H1 (cell line): Measurements from ENCODE around the gene TRIM5. TPM values are rescaled to one million over a fixed set of nuclear protein-coding genes. Genes with fewer than 3 reads are reported as not detected.

Experiments
- CTCF ChIA-PET: fragments of 300-600 bp; sonication (Branson Sonifier 250); formaldehyde crosslinking; loops from one replicate; lab custom pipeline; 2021; ENCODE audit not compliant: partially characterized antibody; lab: Charles Lee
- POLR2A ChIA-PET: fragments of 300-600 bp; sonication (Branson Sonifier 250); formaldehyde crosslinking; loops from one replicate; lab custom pipeline; 2021; ENCODE audit warnings: inconsistent platforms; ENCODE audit not compliant: partially characterized antibody; lab: Charles Lee
- DNase-seq, 2 experiments: peaks; one replicate each; pipeline versions ENCODE4 v3.0.0 to v3.0.0-alpha.2; 2010 to 2022; ENCODE audit warnings: low spot score in 2 of 2, low read depth in 1 of 2, mixed read lengths in 1 of 2
- FAIRE-seq: peaks from 2 replicates; lab custom pipeline; 2011; peaks lifted over from hg19 to GRCh38; lab: Jason Lieb, UNC
- H2AFZ ChIP-seq: 2 replicates; pipeline ENCODE4 v1.8.1; 2012; ENCODE audit warnings: low read length, inconsistent platforms
- H2AK5ac ChIP-seq: 2 replicates; pipeline ENCODE4 v1.6.1; 2013; ENCODE audit warnings: low read depth, low read length
- H2BK120ac ChIP-seq: replicated peaks from 2 replicates; pipeline ENCODE3; 2013; ENCODE audit warnings: low read depth, low read length, inconsistent platforms
- H2BK12ac ChIP-seq: 2 replicates; pipeline ENCODE4 v1.6.1; 2013; ENCODE audit warnings: low read depth, low read length
- H2BK15ac ChIP-seq: 2 replicates; pipeline ENCODE4 v1.6.1; 2013; ENCODE audit warnings: low read length
- H2BK20ac ChIP-seq: 2 replicates; pipeline ENCODE4 v1.6.1; 2013; ENCODE audit warnings: low read length
- H2BK5ac ChIP-seq: 2 replicates; pipeline ENCODE4 v1.6.1; 2013; ENCODE audit warnings: low read depth, low read length
- H3K14ac ChIP-seq: 2 replicates; pipeline ENCODE4 v1.6.1; 2013; ENCODE audit warnings: inconsistent platforms; ENCODE audit not compliant: insufficient read length
- H3K18ac ChIP-seq: 2 replicates; pipeline ENCODE4 v1.6.1; 2013; ENCODE audit warnings: low read length; ENCODE audit errors: extremely low read depth
- H3K23ac ChIP-seq: 2 replicates; pipeline ENCODE4 v1.6.1; 2013; ENCODE audit warnings: inconsistent platforms; ENCODE audit not compliant: insufficient read length
- H3K23me2 ChIP-seq: 2 replicates; pipeline ENCODE4 v1.6.1; 2013; ENCODE audit warnings: low read depth, low read length
- H3K27ac ChIP-seq: 2 replicates; pipeline ENCODE4 v1.6.1; 2011; ENCODE audit warnings: low read depth, low read length, inconsistent platforms
- H3K27me3 ChIP-seq, 4 experiments: replicated peaks in 1 of 4; 1 replicate in 1 of 4; 2 replicates in 3 of 4; pipeline versions ENCODE4 v1.6.1 to v1.8.1; 2011 to 2013; ENCODE audit warnings: low read length in 3 of 4, mild to moderate bottlenecking in 3 of 4, inconsistent platforms in 2 of 4, mixed read lengths in 2 of 4, moderate library complexity in 1 of 4; ENCODE audit not compliant: control insufficient read depth in 3 of 4, insufficient read depth in 3 of 4; ENCODE audit errors: extremely low read depth in 1 of 4
- H3K36me3 ChIP-seq, 4 experiments: 2 replicates each; pipeline versions ENCODE4 v1.6.1 to v1.8.1; 2011 to 2013; ENCODE audit warnings: mild to moderate bottlenecking in 4 of 4, low read length in 3 of 4, moderate library complexity in 2 of 4, control low read depth in 1 of 4, inconsistent platforms in 1 of 4; ENCODE audit not compliant: insufficient read depth in 4 of 4, control insufficient read depth in 2 of 4
- H3K4ac ChIP-seq: replicated peaks from 2 replicates; pipeline ENCODE3; 2013; ENCODE audit warnings: low read length, low read depth, mixed read lengths, inconsistent platforms; ENCODE audit not compliant: insufficient read length
- H3K4me1 ChIP-seq, 4 experiments: replicated peaks in 1 of 4; 1 replicate in 1 of 4; 2 replicates in 3 of 4; pipeline versions ENCODE4 v1.6.1 to v1.8.1; 2011 to 2013; ENCODE audit warnings: low read length in 3 of 4, inconsistent platforms in 2 of 4, mixed read lengths in 1 of 4; ENCODE audit not compliant: insufficient read depth in 4 of 4, control insufficient read depth in 3 of 4
- H3K4me2 ChIP-seq, 2 experiments: 2 replicates each; pipeline versions ENCODE4 v1.6.1 to v1.8.1; 2011 to 2013; ENCODE audit warnings: low read depth in 2 of 2, low read length in 2 of 2, control low read depth in 1 of 2, inconsistent platforms in 1 of 2, mild to moderate bottlenecking in 1 of 2; ENCODE audit not compliant: insufficient read depth in 1 of 2
- H3K4me3 ChIP-seq, 4 experiments: fragments of 200-600, 300-600 bp in 1 of 4; sonication (generic), shearing (Covaris generic), sonication (Bioruptor Twin) in 1 of 4; 2 replicates each; pipeline versions ENCODE4 v1.5.1 to v1.8.1; 2011 to 2016; ENCODE audit warnings: low read length in 4 of 4, low read depth in 3 of 4, control low read depth in 2 of 4, inconsistent platforms in 2 of 4, mild to moderate bottlenecking in 2 of 4, mixed read lengths in 1 of 4, moderate library complexity in 1 of 4; ENCODE audit not compliant: insufficient read depth in 2 of 4; ENCODE audit errors: extremely low read depth in 1 of 4
- H3K56ac ChIP-seq: replicated peaks from 2 replicates; pipeline ENCODE3; 2013; ENCODE audit warnings: low read depth, mild to moderate bottlenecking, mixed read lengths, low read length, inconsistent platforms; ENCODE audit not compliant: insufficient read length
- H3K79me1 ChIP-seq: 2 replicates; pipeline ENCODE4 v1.6.1; 2013; ENCODE audit warnings: low read depth, low read length, control low read depth
- H3K79me2 ChIP-seq, 2 experiments: 2 replicates each; pipeline versions ENCODE4 v1.6.1 to v1.8.1; 2012 to 2013; ENCODE audit warnings: low read length in 2 of 2, mild to moderate bottlenecking in 2 of 2, inconsistent platforms in 1 of 2; ENCODE audit not compliant: insufficient read depth in 2 of 2, control insufficient read depth in 1 of 2
- H3K9ac ChIP-seq, 4 experiments: replicated peaks in 1 of 4; 1 replicate in 1 of 4; 2 replicates in 3 of 4; pipeline versions ENCODE4 v1.6.1 to v1.8.1; 2011 to 2013; ENCODE audit warnings: low read depth in 3 of 4, low read length in 3 of 4, control low read depth in 2 of 4, mild to moderate bottlenecking in 2 of 4, moderate library complexity in 2 of 4, inconsistent platforms in 1 of 4; ENCODE audit errors: extremely low read depth in 1 of 4
- H3K9me3 ChIP-seq, 2 experiments: 2 replicates each; pipeline versions ENCODE4 v1.6.1 to v1.8.1; 2012 to 2013; ENCODE audit warnings: mild to moderate bottlenecking in 2 of 2, moderate library complexity in 2 of 2, control low read depth in 1 of 2, inconsistent platforms in 1 of 2, low read depth in 1 of 2, low read length in 1 of 2, mixed read lengths in 1 of 2; ENCODE audit not compliant: insufficient read depth in 2 of 2
- H4K20me1 ChIP-seq, 2 experiments: replicated peaks in 1 of 2; 2 replicates each; pipeline versions ENCODE3 to v1.8.1; 2011 to 2013; ENCODE audit warnings: inconsistent platforms in 2 of 2, low read length in 2 of 2, mild to moderate bottlenecking in 1 of 2; ENCODE audit not compliant: insufficient read depth in 2 of 2, control insufficient read depth in 1 of 2
- H4K5ac ChIP-seq: 2 replicates; pipeline ENCODE4 v1.6.1; 2013; ENCODE audit warnings: low read length, low read depth, mixed read lengths, inconsistent platforms; ENCODE audit not compliant: insufficient read length
- H4K8ac ChIP-seq: 2 replicates; pipeline ENCODE4 v1.8.0; 2013; ENCODE audit warnings: mild to moderate bottlenecking, moderate library complexity, low read length, inconsistent platforms; ENCODE audit not compliant: insufficient read depth; ENCODE audit errors: extremely low read depth
- H4K91ac ChIP-seq: replicated peaks from 2 replicates; pipeline ENCODE3; 2013; ENCODE audit warnings: low read length, mixed read lengths, inconsistent platforms; ENCODE audit not compliant: insufficient read length
- BACH1 ChIP-seq: IDR thresholded peaks from 2 replicates; pipeline ENCODE4 v1.6.1; 2012; ENCODE audit warnings: low read length, improper control_type of control experiment
- EP300 ChIP-seq, 2 experiments: IDR thresholded peaks; 1 replicate in 1 of 2; 2 replicates in 1 of 2; pipeline ENCODE4 v1.6.1; 2011 to 2012; ENCODE audit warnings: low read depth in 2 of 2, low read length in 2 of 2, mild to moderate bottlenecking in 2 of 2, borderline replicate concordance in 1 of 2, inconsistent platforms in 1 of 2, moderate library complexity in 1 of 2
- JUND ChIP-seq: IDR thresholded peaks from 2 replicates; pipeline ENCODE4 v1.6.1; 2011; ENCODE audit warnings: mild to moderate bottlenecking, improper control_type of control experiment, low read length
- KDM4A ChIP-seq: IDR thresholded peaks from one replicate; pipeline ENCODE4 v1.7.1; 2012; ENCODE audit warnings: low read depth, mild to moderate bottlenecking, moderate library complexity, low read length, inconsistent platforms; ENCODE audit not compliant: severe bottlenecking
- TAF1 ChIP-seq: IDR thresholded peaks from 2 replicates; pipeline ENCODE4 v1.6.1; 2011; ENCODE audit warnings: mild to moderate bottlenecking, low read depth, low read length
- WGBS, 2 experiments: shearing (Covaris generic) in 1 of 2; methylation state at CpG; one replicate each; pipeline versions ENCODE4 v1.1.6 to v1.1.7; 2013 to 2015; ENCODE audit warnings: low lambda C conversion rate in 2 of 2, mixed read lengths in 2 of 2, inconsistent platforms in 1 of 2, low coverage in 1 of 2, missing lambda C conversion rate in 1 of 2; ENCODE audit not compliant: insufficient replicate concordance in 2 of 2, insufficient coverage in 1 of 2, insufficient read length in 1 of 2; ENCODE audit errors: extremely low coverage in 1 of 2, missing lambda C conversion rate in 1 of 2; 5-methylcytosine and 5-hydroxymethylcytosine counted together
- polyA plus RNA-seq, 7 experiments: library from polyadenylated mRNA; depleted of rRNA in 3 of 7; stranded (reverse) in 5 of 7; unstranded in 2 of 7; fragments of >200 nt in 5 of 7; fragments of 200-250 nt in 2 of 7; gene quantifications; 1 replicate in 5 of 7; 2 replicates in 1 of 7; 4 replicates in 1 of 7; pipeline versions ENCODE4 v1.2.1 to v1.2.3, GENCODE V29; 2011 to 2013; ENCODE audit warnings: missing spikeins in 2 of 7, mixed read lengths in 2 of 7
- total RNA-seq: library from RNA; stranded (reverse); fragmentation: NEBNext Ultra II Directional; extraction: Animal tissue kit (Norgen Biotek cat#: 25700); gene quantifications from 2 replicates; pipeline ENCODE4 v1.2.1, GENCODE V29; 2021

Gene TRIM5
- total and polyA plus RNA-seq, 2 of the 8 experiments (the other 6 are each of a cell fraction or from before 2014, with no cell fraction given) = 23.5 to 35.5 TPM

- Histone ChIP-seq H3K4me1 (peaks cover 0 to 4% (median 0%) of the 10 kb centered on the region in 4 experiments; a peak in 2 of 7 replicates), H4K5ac (no peak overlapping the region), H3K4ac (no peak overlapping the region), H3K4me3 (no peak overlapping the region), H3K27me3 (no peaks in the 10 kb centered on the region), H2BK120ac (no peak overlapping the region), H2BK5ac (no peak overlapping the region), H2BK20ac (no peak overlapping the region), H2AFZ (no peak overlapping the region), H3K9ac (no peak overlapping the region), H3K79me1 (no peaks in the 10 kb centered on the region), H3K27ac (no peak overlapping the region), H3K18ac (no peak overlapping the region), H4K20me1 (peaks cover 0 to 3% of the 10 kb centered on the region in 2 experiments), H2BK15ac (no peak overlapping the region), H3K9me3 (no peaks in the 10 kb centered on the region), H3K14ac (no peak overlapping the region), H3K36me3 (peaks cover 2 to 44% (median 29%) of the 10 kb centered on the region in 4 experiments; a peak in 7 of 8 replicates), H3K79me2 (peaks cover 0 to 44% of the 10 kb centered on the region in 2 experiments; a peak in 2 of 4 replicates), H2BK12ac (no peak overlapping the region), H3K56ac (no peak overlapping the region), H4K91ac (no peak overlapping the region), H3K4me2 (no peak overlapping the region), H3K23ac (no peak overlapping the region), H3K23me2 (peaks cover 2% of the 10 kb centered on the region; the same call in 1 of the 2 replicates), H4K8ac (no peak overlapping the region), H2AK5ac (no peak overlapping the region)
- FAIRE-seq (no peak), DNase-seq (no peak)
- no peak for TF ChIP-seq KDM4A
- no peak for TF ChIP-seq BACH1
- TF ChIP-seq JUND = no peak
- no peak for TF ChIP-seq EP300 (IDR thresholded peaks at IDR 0.05; ENCODE audit: borderline replicate concordance in 1 of 2, low read depth in 2 of 2, low read length in 2 of 2)
- no peak for TF ChIP-seq TAF1
- WGBS, 2 experiments = 93% methylated on average over 1 of the region's 1 CpG; no CpG with 5 or more reads in 1 of the 2 experiments
- POLR2A ChIA-PET = no interaction called here
- CTCF ChIA-PET = interaction anchor here (0.6 to 1.2 kb wide), 2 partner anchors 11 to 112 kb away, joined by 3 read pairs; partner anchors contain the start of gene TRIM5
Measured at GRCh38 chr11:5695580-5695979, 10.7 kb upstream of the TRIM5 start.
